Endothelial cell (in vitro differentiated cells): ENCODE measurements around the gene IRGC. TPM values are rescaled to one million over a fixed set of nuclear protein-coding genes. Genes with fewer than 3 reads are reported as not detected.

Source experiments
- DNase-seq: peaks from one replicate; pipeline ENCODE4 v3.0.0; 2021; ENCODE audit warnings: low spot score
- H3K27ac Mint-ChIP-seq: one replicate; pipeline ENCODE4 v1.8.0; 2021; ENCODE audit warnings: mixed read lengths, inconsistent platforms; ENCODE audit not compliant: unreplicated experiment
- H3K27me3 Mint-ChIP-seq: one replicate; pipeline ENCODE4 v1.8.0; 2021; ENCODE audit warnings: mild to moderate bottlenecking, moderate library complexity, mixed read lengths, inconsistent platforms; ENCODE audit not compliant: unreplicated experiment
- H3K36me3 Mint-ChIP-seq: one replicate; pipeline ENCODE4 v1.8.0; 2021; ENCODE audit warnings: mild to moderate bottlenecking, low read depth, mixed read lengths, inconsistent platforms; ENCODE audit not compliant: unreplicated experiment
- H3K4me1 Mint-ChIP-seq: one replicate; pipeline ENCODE4 v1.8.0; 2021; ENCODE audit warnings: mild to moderate bottlenecking, mixed read lengths, inconsistent platforms; ENCODE audit not compliant: unreplicated experiment
- H3K4me3 Mint-ChIP-seq: one replicate; pipeline ENCODE4 v1.8.0; 2021; ENCODE audit warnings: mild to moderate bottlenecking, mixed read lengths, inconsistent platforms; ENCODE audit not compliant: unreplicated experiment
- H3K9me3 Mint-ChIP-seq: one replicate; pipeline ENCODE4 v1.8.0; 2021; ENCODE audit warnings: mixed read lengths, inconsistent platforms; ENCODE audit not compliant: unreplicated experiment
- total RNA-seq: library from RNA; stranded (reverse); fragmentation: NEBNext Ultra II Directional; extraction: Animal tissue kit (Norgen Biotek cat#: 25700); gene quantifications from one replicate; pipeline ENCODE4 v1.2.1, GENCODE V29; 2021; ENCODE audit not compliant: unreplicated experiment
- TF ChIP-seq, protein P1 (sequence below): fragments of 200-600 bp; sonication (generic); IDR thresholded peaks from one replicate; pipeline ENCODE4 v1.5.0; 2021; ENCODE audit warnings: antibody characterized with exemption; ENCODE audit not compliant: unreplicated experiment

IRGC gene
- total RNA-seq, 1 donor from 2014 or later, result not detected

- peaks cover 3% of the 10 kb centered on the region for H3K4me1 Mint-ChIP-seq
- peaks cover 25% of the 10 kb centered on the region for H3K36me3 Mint-ChIP-seq
- no peak for DNase-seq
- no peak overlapping the region for H3K4me3 Mint-ChIP-seq
- TF ChIP-seq, protein P1, sequence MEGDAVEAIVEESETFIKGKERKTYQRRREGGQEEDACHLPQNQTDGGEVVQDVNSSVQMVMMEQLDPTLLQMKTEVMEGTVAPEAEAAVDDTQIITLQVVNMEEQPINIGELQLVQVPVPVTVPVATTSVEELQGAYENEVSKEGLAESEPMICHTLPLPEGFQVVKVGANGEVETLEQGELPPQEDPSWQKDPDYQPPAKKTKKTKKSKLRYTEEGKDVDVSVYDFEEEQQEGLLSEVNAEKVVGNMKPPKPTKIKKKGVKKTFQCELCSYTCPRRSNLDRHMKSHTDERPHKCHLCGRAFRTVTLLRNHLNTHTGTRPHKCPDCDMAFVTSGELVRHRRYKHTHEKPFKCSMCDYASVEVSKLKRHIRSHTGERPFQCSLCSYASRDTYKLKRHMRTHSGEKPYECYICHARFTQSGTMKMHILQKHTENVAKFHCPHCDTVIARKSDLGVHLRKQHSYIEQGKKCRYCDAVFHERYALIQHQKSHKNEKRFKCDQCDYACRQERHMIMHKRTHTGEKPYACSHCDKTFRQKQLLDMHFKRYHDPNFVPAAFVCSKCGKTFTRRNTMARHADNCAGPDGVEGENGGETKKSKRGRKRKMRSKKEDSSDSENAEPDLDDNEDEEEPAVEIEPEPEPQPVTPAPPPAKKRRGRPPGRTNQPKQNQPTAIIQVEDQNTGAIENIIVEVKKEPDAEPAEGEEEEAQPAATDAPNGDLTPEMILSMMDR, result no peak
- H3K27ac Mint-ChIP-seq, result no peak overlapping the region
- H3K9me3 Mint-ChIP-seq, result no peaks in the 10 kb centered on the region
- no peaks in the 10 kb centered on the region for H3K27me3 Mint-ChIP-seq
These were observed 11.6 kb downstream of the IRGC start for GRCh38 chr19:43727593-43727853.

GRCh38 chr19:43729919-43730318 is 14.0 kb downstream of the IRGC start:
- Mint-ChIP-seq H3K4me1 (peaks cover 3% of the 10 kb centered on the region), H3K36me3 (peaks cover 38% of the 10 kb centered on the region), H3K27me3 (peaks cover 2% of the 10 kb centered on the region), H3K9me3 (no peaks in the 10 kb centered on the region), H3K4me3 (no peak overlapping the region), H3K27ac (no peak overlapping the region)
- TF ChIP-seq, protein P1, result no peak
- no peak for DNase-seq

DNA sequence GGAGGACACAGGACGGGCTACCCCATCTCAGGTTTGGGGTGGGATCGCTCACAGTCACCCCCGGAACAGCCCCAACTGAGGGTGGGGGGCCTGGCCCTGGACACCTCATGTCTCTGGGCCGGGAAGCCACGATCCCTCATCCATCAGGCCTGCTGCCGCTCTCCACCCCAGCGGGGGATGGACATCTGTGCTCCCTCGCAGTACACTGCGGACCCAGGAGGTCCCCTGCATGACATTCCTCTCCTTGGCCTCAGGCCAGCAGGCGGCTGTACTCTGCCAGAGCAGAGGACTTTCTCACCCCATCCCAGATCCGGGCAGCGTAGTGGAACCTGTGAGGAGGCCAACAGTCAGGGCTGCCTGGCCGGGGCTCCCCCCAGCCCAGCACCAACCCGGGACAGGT is 15.5 kb downstream of the IRGC start:
- Mint-ChIP-seq H3K27ac (no peak overlapping the region), H3K4me1 (peaks cover 3% of the 10 kb centered on the region), H3K36me3 (peaks cover 46% of the 10 kb centered on the region)

DNA sequence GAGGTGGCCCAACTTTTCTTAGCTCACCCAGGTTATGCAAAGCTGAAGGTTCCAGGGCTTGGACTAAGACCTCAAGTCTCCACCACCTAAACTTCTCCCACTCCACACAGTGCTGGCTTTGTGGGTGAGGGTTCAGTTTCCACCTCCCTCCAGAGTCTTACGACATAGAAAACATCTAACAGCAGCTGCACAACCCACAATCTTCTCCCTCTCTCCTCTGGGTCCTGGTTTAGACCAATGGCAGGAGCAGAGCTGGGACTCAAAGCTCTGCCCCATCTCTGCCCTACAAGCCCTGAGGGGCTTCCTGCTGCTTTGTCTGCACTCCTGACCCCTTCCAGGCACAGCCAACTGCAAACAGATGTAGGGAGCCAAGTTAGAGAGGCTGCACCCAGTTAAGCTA is 16.0 kb downstream of the IRGC start:
- peaks cover 3% of the 10 kb centered on the region for H3K4me1 Mint-ChIP-seq
- DNase-seq, result no peak
- peaks cover 47% of the 10 kb centered on the region for H3K36me3 Mint-ChIP-seq
- TF ChIP-seq, protein P1, result no peak
- no peaks in the 10 kb centered on the region for H3K9me3 Mint-ChIP-seq
- peaks cover 2% of the 10 kb centered on the region for H3K27me3 Mint-ChIP-seq
- peak overlapping the region; percentile 12 for H3K27ac Mint-ChIP-seq
- peak overlapping the region; percentile 19 for H3K4me3 Mint-ChIP-seq

More for the DNA sequence above, 15.5 kb downstream of the IRGC start:
- H3K27me3 Mint-ChIP-seq, result peaks cover 2% of the 10 kb centered on the region
- H3K9me3 Mint-ChIP-seq, result no peaks in the 10 kb centered on the region
- no peak for DNase-seq
- TF ChIP-seq, protein P1, result no peak
- no peak overlapping the region for H3K4me3 Mint-ChIP-seq

- Mint-ChIP-seq H3K27me3 (peaks cover 4% of the 10 kb centered on the region), H3K36me3 (peaks cover 54% of the 10 kb centered on the region), H3K4me3 (no peak overlapping the region), H3K4me1 (peaks cover 3% of the 10 kb centered on the region), H3K27ac (no peak overlapping the region), H3K9me3 (no peaks in the 10 kb centered on the region)
- no peak for DNase-seq
- TF ChIP-seq, protein P1, result no peak
These were observed 19.1 kb downstream of the IRGC start for GRCh38 chr19:43735013-43735412.
